ENCODE data around the gene MAN1A1.

Gene MAN1A1

DNA sequence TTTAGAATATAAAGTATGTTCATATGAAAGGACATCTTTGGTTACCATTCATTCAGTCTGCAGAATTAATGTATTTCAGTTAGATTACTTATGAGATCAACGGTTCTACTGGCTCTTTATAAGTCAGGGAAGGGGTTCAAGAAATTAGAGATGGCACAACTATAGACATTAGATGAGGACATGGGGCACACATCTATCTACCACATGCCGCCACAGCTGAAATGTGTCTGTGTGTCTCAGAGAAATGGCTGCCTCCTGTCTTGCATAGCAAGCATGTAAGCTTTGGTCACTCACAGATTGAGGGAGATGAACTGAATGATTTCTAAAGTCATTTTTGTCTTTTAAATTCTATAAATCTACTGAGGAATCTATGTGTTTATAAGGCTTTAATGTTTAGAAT lies 142.2 kb downstream of the MAN1A1 start:
- no peak for DNase-seq (ENCODE audit: low spot score)
- TF ChIP-seq, protein P1, sequence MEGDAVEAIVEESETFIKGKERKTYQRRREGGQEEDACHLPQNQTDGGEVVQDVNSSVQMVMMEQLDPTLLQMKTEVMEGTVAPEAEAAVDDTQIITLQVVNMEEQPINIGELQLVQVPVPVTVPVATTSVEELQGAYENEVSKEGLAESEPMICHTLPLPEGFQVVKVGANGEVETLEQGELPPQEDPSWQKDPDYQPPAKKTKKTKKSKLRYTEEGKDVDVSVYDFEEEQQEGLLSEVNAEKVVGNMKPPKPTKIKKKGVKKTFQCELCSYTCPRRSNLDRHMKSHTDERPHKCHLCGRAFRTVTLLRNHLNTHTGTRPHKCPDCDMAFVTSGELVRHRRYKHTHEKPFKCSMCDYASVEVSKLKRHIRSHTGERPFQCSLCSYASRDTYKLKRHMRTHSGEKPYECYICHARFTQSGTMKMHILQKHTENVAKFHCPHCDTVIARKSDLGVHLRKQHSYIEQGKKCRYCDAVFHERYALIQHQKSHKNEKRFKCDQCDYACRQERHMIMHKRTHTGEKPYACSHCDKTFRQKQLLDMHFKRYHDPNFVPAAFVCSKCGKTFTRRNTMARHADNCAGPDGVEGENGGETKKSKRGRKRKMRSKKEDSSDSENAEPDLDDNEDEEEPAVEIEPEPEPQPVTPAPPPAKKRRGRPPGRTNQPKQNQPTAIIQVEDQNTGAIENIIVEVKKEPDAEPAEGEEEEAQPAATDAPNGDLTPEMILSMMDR (IDR thresholded peaks at IDR 0.05; ENCODE audit: borderline replicate concordance, control extremely low read depth, extremely low read depth, insufficient read depth, missing control alignments) = no peak
- in situ Hi-C loops (cut with MboI; ENCODE audit: low sequenced_read_pairs, unreplicated experiment) = no loop called here

DNA sequence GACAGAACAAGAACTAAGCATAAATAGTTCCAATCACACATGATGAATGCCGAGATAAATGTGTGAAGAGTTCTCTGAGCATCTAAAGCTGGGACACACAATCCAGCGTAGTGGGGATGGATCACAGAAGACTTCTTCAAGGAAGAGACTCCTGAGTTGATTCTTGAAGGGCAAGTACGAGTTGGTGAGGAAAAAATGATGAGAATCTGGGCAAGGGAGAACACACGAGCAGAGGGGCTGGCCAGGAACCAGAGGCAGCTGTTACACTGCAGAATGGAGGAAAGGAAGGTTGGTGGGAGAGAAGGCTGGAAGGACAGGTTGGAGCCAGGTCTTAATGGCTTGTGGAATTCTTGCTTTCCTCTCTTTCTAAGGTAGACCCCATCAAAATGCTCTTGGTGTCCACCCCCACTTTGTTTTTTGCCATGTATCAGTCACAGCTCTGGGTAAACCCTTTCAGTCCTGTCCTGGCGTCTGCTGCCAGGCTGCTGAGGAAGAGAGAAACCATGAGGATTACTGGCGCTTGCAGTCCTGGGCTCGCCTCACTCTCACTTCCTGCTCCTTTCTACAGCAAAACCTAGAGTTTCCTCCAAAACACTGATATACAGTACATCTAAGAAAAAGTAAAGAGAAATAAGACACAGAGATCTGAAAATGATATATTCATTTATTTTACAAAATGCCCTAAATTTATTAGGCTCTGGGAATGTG lies 143.5 kb downstream of the MAN1A1 start:
- DNase-seq (ENCODE audit: low spot score) = no peak
- TF ChIP-seq, protein P1 (IDR thresholded peaks at IDR 0.05; ENCODE audit: borderline replicate concordance, control extremely low read depth, extremely low read depth, insufficient read depth, missing control alignments) = no peak
- in situ Hi-C loops (cut with MboI; ENCODE audit: low sequenced_read_pairs, unreplicated experiment) = no loop called here

DNA sequence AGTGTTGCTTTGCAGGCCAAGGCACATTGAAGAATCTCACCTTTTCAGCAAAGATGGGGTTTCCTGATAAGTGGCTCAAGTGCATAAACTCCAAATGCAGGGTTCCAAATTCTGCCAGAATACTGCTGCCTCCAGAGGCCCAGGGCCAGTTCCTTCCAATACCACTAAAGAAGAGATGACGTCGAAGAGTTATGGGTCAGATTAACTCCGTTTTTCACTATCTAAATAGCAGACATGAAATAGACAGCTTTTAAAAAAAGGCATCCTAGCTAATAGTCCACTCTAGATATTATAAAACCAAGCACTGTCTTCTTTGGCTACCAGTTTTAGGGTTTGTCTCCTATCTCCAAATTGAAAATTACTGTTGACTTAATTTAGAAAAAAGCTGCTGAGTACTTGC lies 144.8 kb downstream of the MAN1A1 start:
- TF ChIP-seq, protein P1 (IDR thresholded peaks at IDR 0.05; ENCODE audit: borderline replicate concordance, control extremely low read depth, extremely low read depth, insufficient read depth, missing control alignments) = no peak
- DNase-seq (ENCODE audit: low spot score) = no peak
- in situ Hi-C loops (cut with MboI; ENCODE audit: low sequenced_read_pairs, unreplicated experiment) = no loop called here

DNA sequence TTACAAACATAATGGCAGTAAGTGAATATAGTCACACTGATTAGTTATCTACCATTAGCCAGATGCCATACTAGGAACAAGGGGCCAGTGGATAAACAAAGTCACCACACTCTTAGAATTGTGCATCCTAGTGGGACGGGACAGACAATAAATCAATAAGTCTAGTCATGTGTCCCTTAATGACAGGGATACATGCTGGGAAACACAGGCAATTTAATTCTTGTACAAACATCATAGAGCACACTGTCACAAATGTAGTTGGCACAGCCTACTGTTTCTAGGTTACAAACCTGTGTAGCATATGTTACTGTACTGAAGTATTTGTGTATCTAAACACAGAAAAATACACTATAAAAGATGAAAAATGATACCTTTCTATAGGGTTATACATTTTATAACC lies 148.1 kb downstream of the MAN1A1 start:
- in situ Hi-C loops (cut with MboI; ENCODE audit: low sequenced_read_pairs, unreplicated experiment) = no loop called here
- TF ChIP-seq, protein P1 (IDR thresholded peaks at IDR 0.05; ENCODE audit: borderline replicate concordance, control extremely low read depth, extremely low read depth, insufficient read depth, missing control alignments) = no peak
- DNase-seq (ENCODE audit: low spot score) = no peak

DNA sequence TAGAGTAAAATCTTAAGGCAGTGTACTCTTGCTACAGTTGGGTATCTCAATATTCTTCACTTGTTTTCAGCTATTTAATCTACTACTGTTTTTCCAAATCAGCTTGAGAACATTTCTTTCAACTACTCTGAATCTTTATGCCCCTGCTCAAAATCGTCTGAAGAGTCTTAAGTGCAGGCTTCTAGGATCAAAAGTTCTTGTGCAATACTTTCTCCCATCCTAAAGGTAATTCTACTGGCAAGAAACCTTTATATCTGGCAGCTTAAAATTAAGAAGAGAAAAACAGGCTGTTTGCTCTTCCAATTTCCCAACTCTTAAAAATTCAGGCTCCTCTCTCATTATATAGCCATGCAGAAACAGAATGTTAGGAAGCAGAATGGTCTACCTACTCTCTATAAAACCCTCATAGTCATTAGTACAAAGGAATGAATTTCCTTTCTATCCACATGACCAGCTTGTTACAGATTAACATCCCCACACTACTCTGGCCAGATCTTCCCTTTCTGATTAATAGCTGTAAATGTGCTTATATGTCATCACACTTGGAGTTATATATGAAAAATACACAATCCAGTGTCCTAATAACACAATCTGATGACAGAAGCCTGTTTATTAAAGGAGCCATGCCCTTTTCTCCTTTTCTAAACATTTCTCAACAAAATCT lies 148.9 kb downstream of the MAN1A1 start:
- TF ChIP-seq, protein P1 (IDR thresholded peaks at IDR 0.05; ENCODE audit: borderline replicate concordance, control extremely low read depth, extremely low read depth, insufficient read depth, missing control alignments) = no peak
- no peak for DNase-seq (ENCODE audit: low spot score)
- in situ Hi-C loops (cut with MboI; ENCODE audit: low sequenced_read_pairs, unreplicated experiment) = no loop called here

DNA sequence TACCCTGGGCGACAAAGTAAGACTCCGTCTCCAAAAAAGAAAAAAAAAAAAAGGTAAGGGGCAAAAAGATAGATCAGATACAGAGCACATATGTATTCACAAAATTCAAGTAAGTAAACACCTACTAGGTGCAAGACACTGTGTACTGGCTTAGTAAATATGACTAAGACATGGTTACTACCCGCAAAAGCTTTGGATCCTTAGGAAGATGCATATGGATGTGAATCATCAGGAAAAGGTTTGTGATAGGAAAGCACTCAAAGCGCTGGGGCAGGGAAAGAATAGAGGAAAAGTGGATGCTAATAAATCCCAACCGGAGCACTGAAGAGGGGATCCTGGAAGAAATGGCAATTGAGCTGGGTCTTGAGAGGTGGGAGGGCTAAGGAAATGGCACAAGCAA lies 152.3 kb downstream of the MAN1A1 start:
- TF ChIP-seq, protein P1 (IDR thresholded peaks at IDR 0.05; ENCODE audit: borderline replicate concordance, control extremely low read depth, extremely low read depth, insufficient read depth, missing control alignments) = no peak
- no peak for DNase-seq (ENCODE audit: low spot score)
- in situ Hi-C loops (cut with MboI; ENCODE audit: low sequenced_read_pairs, unreplicated experiment) = no loop called here

Measured in GM13976 (cell line).